NT2/D1 (cell line): ENCODE data around the gene SURF2.

Experiments used
- SUZ12 ChIP-seq: IDR thresholded peaks from 2 replicates; pipeline ENCODE4 v1.6.1; 2011; ENCODE audit not compliant: insufficient read length, insufficient read depth; ENCODE audit errors: extremely low read depth
- YY1 ChIP-seq: IDR thresholded peaks from 2 replicates; pipeline ENCODE4 v1.6.1; 2011; ENCODE audit not compliant: insufficient read length, insufficient read depth

GRCh38 chr9:133383438-133383837, 27.1 kb downstream of the SURF2 start:
- no peak for TF ChIP-seq YY1
- TF ChIP-seq SUZ12: no peak
